Heart left ventricle (tissue), 16 donors: Measurements from ENCODE around the gene N4BP2. TPM values are rescaled to one million over a fixed set of nuclear protein-coding genes. Genes with fewer than 3 reads are reported as not detected.
A peak's percentile ranks its signal among the peaks of the same experiment; 100 is the strongest.
"Not testable (repeated sequence)": the region's sequence is repeated elsewhere in the genome, so short reads cannot be mapped to it uniquely, and the experiment has no call there.

Source experiments
- ATAC-seq, 4 donors: fragments of 200-7000 bp; cut with Tn5 transposase; one replicate each; pipeline ENCODE4 v1.9.1; 2020 to 2022; ENCODE audit warnings: moderate library complexity in 4 of 4, mild to moderate bottlenecking in 3 of 4, moderate number of reproducible peaks in 1 of 4
- DNase-seq, 5 donors: peaks; one replicate each; pipeline ENCODE4 v3.0.0-alpha.2; 2020
- H3K27ac ChIP-seq, 12 donors: fragments of 200-600 bp; sonication (generic) in 4 of 12; one replicate each; pipeline versions ENCODE4 v1.5.0 to v1.8.0; 2016 to 2022; ENCODE audit warnings: mild to moderate bottlenecking in 2 of 12
- H3K27me3 ChIP-seq, 9 donors: fragments of 200-600 bp; sonication (generic) in 2 of 9; one replicate each; pipeline versions ENCODE4 v1.5.1 to v1.8.0; 2016 to 2022; ENCODE audit warnings: mild to moderate bottlenecking in 3 of 9
- H3K36me3 ChIP-seq, 9 donors: fragments of 200-600 bp; sonication (generic) in 2 of 9; one replicate each; pipeline versions ENCODE4 v1.5.0 to v1.8.0; 2018 to 2022; ENCODE audit warnings: mild to moderate bottlenecking in 2 of 9
- H3K4me1 ChIP-seq, 12 donors: fragments of 200-600 bp; sonication (generic) in 4 of 12; one replicate each; pipeline versions ENCODE4 v1.5.0 to v1.8.0; 2016 to 2022; ENCODE audit warnings: mild to moderate bottlenecking in 3 of 12
- H3K4me3 ChIP-seq, 12 donors: fragments of 200-600 bp; sonication (generic) in 4 of 12; one replicate each; pipeline versions ENCODE4 v1.5.0 to v1.8.0; 2017 to 2022; ENCODE audit warnings: mild to moderate bottlenecking in 9 of 12, moderate library complexity in 4 of 12
- H3K9me3 ChIP-seq, 12 donors: fragments of 200-600 bp; sonication (generic) in 4 of 12; one replicate each; pipeline versions ENCODE4 v1.5.0 to v1.8.0; 2016 to 2022; ENCODE audit warnings: mild to moderate bottlenecking in 1 of 12
- POLR2A ChIP-seq, 2 donors: fragments of 450-650 bp; IDR thresholded peaks; one replicate each; pipeline ENCODE4 v1.6.1; 2017; ENCODE audit warnings: antibody characterized with exemption in 2 of 2, mild to moderate bottlenecking in 2 of 2, moderate library complexity in 2 of 2
- WGBS, 4 donors: extraction: QIAGEN DNeasy Blood & Tissue Kit in 2 of 4; methylation state at CpG; one replicate each; pipeline versions ENCODE4 v1.1.5 to v1.1.7; 2013 to 2018; 5-methylcytosine and 5-hydroxymethylcytosine counted together
- intact Hi-C, 10 donors: fragments of 100-400 bp; cut with DNase I; formaldehyde crosslinking; loops; one replicate each; pipeline versions ENCODE4 v1.11.1 to v1.14.2; 2022
- polyA plus RNA-seq, 2 donors: library from polyadenylated mRNA; stranded (reverse); fragments of 200-250 nt; gene quantifications; one replicate each; pipeline ENCODE4 v1.2.3, GENCODE V29; 2013
- total RNA-seq, 9 donors: library from RNA; depleted of rRNA in 2 of 9; stranded (reverse); fragments of >200 nt in 2 of 9; fragmentation: NEBNext Ultra II Directional in 3 of 9; extraction: Animal tissue kit (Norgen Biotek cat#: 25700) in 3 of 9; gene quantifications; one replicate each; pipeline versions ENCODE4 v1.1.0 to v1.2.4, GENCODE V29; 2016 to 2023
- TF ChIP-seq, protein P1 (sequence below), 12 donors: fragments of 200-600 bp; sonication (generic) in 4 of 12; IDR thresholded peaks; one replicate each; pipeline versions ENCODE4 v1.5.0 to v1.8.0; 2018 to 2022; ENCODE audit warnings: antibody characterized with exemption in 12 of 12, mild to moderate bottlenecking in 5 of 12
- donor health status: ischemic (EF 13 %, LVEDD 7.1; RV severe dilation, severe dysfunction).
- donor health status: healthy with polysubstance abuse.
- donor health status: DM: no; HTN: yes; CAD: no.
- donor health status: DM: no; HTN: no; CAD: no.
- donor health status: ischemic (EF 25% LVEDD 6.9; RV normal size, moderate dysfunction).
- donor health status: ischemic (EF 25% LVEDD 5.7; RV mildly dilated, moderate dysfunction).
- donor health status: healthy.
- donor health status: DM: yes; HTN: yes; CAD: no.
- donor health status: ischemic (EF 35%, LVEDD 5.7; RV mildly dilated, moderate dysfunction).
- donor health status: nonischemic (EF 11% LVEDD 7.7; RV severe dilation, severe dysfunction).
- donor health status: DM: yes; HTN: yes; CAD: no.
- donor health status: PGD.
- donor health status: ischemic (EF 29% LVEDD 5.4; RV normal size, mild dysfunction).
- donor health status: nonischemic (EF 23%, LVEDD 6.1; RV moderate dilation, normal function).

The N4BP2 gene
- total and polyA plus RNA-seq, 11 donors: 0.57 to 6.8 (median 5.0) TPM

- no peak for DNase-seq
- ATAC-seq: no peak
- intact Hi-C loops: no loop called here
Measured at GRCh38 chr4:40070387-40070786, 13.7 kb downstream of the N4BP2 start.

DNA sequence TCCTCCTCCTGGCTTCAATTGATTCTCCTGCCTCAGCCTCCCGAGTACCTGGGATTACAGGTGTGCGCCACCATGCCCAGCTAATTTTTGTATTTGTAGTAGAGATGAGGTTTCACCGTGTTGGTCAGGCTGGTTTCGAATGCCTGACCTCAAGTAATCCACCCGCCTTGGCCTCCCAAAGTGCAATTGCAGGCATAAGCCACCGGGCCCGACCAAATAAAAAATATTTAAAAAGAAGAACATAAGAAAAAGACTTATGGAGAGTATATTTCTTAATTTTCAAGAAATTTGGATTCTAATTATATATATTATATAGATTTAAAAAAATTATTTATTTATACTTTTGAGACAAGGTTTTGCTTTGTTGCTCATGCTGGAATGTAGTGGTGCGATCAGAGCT, 29.8 kb downstream of the N4BP2 start:
- WGBS, 4 donors: 96 to 98% (median 98%) methylated on average over 8 of the region's 8 CpGs

More at GRCh38 chr4:40070387-40070786, 13.7 kb downstream of the N4BP2 start:
- Histone ChIP-seq H3K27me3 (no peaks in the 10 kb centered on the region), H3K27ac (no peak overlapping the region), H3K4me1 (no peaks in the 10 kb centered on the region), H3K36me3 (peaks cover 0 to 19% (median 16%) of the 10 kb centered on the region in 9 donors), H3K9me3 (no peaks in the 10 kb centered on the region), H3K4me3 (no peak overlapping the region)
- WGBS, 4 donors: 90 to 100% (median 94%) methylated on average over 1 of the region's 1 CpG
- TF ChIP-seq POLR2A (IDR thresholded peaks at IDR 0.05): no peak
- TF ChIP-seq, protein P1, sequence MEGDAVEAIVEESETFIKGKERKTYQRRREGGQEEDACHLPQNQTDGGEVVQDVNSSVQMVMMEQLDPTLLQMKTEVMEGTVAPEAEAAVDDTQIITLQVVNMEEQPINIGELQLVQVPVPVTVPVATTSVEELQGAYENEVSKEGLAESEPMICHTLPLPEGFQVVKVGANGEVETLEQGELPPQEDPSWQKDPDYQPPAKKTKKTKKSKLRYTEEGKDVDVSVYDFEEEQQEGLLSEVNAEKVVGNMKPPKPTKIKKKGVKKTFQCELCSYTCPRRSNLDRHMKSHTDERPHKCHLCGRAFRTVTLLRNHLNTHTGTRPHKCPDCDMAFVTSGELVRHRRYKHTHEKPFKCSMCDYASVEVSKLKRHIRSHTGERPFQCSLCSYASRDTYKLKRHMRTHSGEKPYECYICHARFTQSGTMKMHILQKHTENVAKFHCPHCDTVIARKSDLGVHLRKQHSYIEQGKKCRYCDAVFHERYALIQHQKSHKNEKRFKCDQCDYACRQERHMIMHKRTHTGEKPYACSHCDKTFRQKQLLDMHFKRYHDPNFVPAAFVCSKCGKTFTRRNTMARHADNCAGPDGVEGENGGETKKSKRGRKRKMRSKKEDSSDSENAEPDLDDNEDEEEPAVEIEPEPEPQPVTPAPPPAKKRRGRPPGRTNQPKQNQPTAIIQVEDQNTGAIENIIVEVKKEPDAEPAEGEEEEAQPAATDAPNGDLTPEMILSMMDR (IDR thresholded peaks at IDR 0.05): no peak

GRCh38 chr4:40087799-40088366, 31.2 kb downstream of the N4BP2 start:
- Histone ChIP-seq H3K4me3 (no peak overlapping the region), H3K27me3 (no peaks in the 10 kb centered on the region), H3K9me3 (peaks cover 0 to 4% (median 0%) of the 10 kb centered on the region in 12 donors), H3K4me1 (no peaks in the 10 kb centered on the region), H3K27ac (no peak overlapping the region), H3K36me3 (no peaks in the 10 kb centered on the region)
- TF ChIP-seq, protein P1 (IDR thresholded peaks at IDR 0.05): no peak
- no peak for TF ChIP-seq POLR2A (IDR thresholded peaks at IDR 0.05)
- WGBS, 4 donors: 88 to 99% (median 97%) methylated on average over 10 of the region's 10 CpGs
- intact Hi-C loops: no loop called here
- no peak for ATAC-seq
- DNase-seq: no peak

More for the DNA sequence above, 29.8 kb downstream of the N4BP2 start:
- no peaks in the 10 kb centered on the region for H3K36me3 ChIP-seq
- peaks cover 0 to 4% (median 0%) of the 10 kb centered on the region in 12 donors for H3K9me3 ChIP-seq
- TF ChIP-seq, protein P1 (IDR thresholded peaks at IDR 0.05): no peak
- TF ChIP-seq POLR2A (IDR thresholded peaks at IDR 0.05): no peak
- H3K4me3 ChIP-seq: no peak overlapping the region
- DNase-seq (no peak), ATAC-seq (no peak)
- no peaks in the 10 kb centered on the region for H3K4me1 ChIP-seq
- no peaks in the 10 kb centered on the region for H3K27me3 ChIP-seq
- H3K27ac ChIP-seq: no peak overlapping the region
- intact Hi-C loops: no loop called here

DNA sequence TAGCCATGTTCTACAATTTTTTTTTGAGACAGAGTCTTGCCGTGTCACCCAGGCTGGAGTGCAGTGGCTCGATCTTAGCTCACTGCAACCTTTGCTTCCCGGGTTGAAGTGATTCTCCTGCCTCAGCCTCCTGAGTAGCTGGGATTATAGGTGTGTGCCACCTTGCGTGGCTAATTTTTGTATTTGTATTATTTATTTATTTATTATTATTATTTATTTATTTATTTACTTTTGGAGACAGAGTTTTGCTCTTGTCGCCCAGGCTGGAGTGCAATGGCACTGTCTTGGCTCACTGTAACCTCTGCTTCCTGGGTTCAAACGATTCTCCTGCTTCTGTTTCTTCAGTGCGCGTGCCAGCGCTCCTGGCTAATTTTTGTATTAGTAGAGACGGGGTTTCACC, 36.8 kb downstream of the N4BP2 start:
- H3K27ac ChIP-seq, H3K27me3 ChIP-seq, H3K4me1 ChIP-seq, H3K36me3 ChIP-seq, DNase-seq, intact Hi-C loops, ATAC-seq, H3K9me3 ChIP-seq, H3K4me3 ChIP-seq: not testable (repeated sequence)
- 91 to 98% (median 98%) methylated on average over 10 of the region's 10 CpGs for WGBS, 4 donors

GRCh38 chr4:40099010-40099409, 42.4 kb downstream of the N4BP2 start:
- 90 to 98% (median 95%) methylated on average over 8 of the region's 8 CpGs for WGBS, 4 donors
- Histone ChIP-seq H3K27me3 (no peaks in the 10 kb centered on the region), H3K27ac (peak overlapping the region in 1 of 12 donors; percentile 58), H3K36me3 (peaks cover 0 to 10% (median 3%) of the 10 kb centered on the region in 9 donors), H3K4me3 (no peak overlapping the region), H3K4me1 (no peaks in the 10 kb centered on the region), H3K9me3 (no peaks in the 10 kb centered on the region)
- TF ChIP-seq, protein P1 (IDR thresholded peaks at IDR 0.05): no peak
- no peak for TF ChIP-seq POLR2A (IDR thresholded peaks at IDR 0.05)
- intact Hi-C loops: no loop called here
- DNase-seq (no peak), ATAC-seq (no peak)

GRCh38 chr4:40107150-40107549, 50.5 kb downstream of the N4BP2 start:
- 91 to 98% (median 96%) methylated on average over 4 of the region's 4 CpGs for WGBS, 4 donors

More at GRCh38 chr4:40107150-40107549, 50.5 kb downstream of the N4BP2 start:
- peaks cover 0 to 19% (median 7%) of the 10 kb centered on the region in 9 donors for H3K36me3 ChIP-seq
- H3K27me3 ChIP-seq, H3K27ac ChIP-seq, intact Hi-C loops, H3K9me3 ChIP-seq, H3K4me3 ChIP-seq, DNase-seq, H3K4me1 ChIP-seq, ATAC-seq: not testable (repeated sequence)
